Measurements from ENCODE around the gene PRPF19.

PRPF19 gene

DNA sequence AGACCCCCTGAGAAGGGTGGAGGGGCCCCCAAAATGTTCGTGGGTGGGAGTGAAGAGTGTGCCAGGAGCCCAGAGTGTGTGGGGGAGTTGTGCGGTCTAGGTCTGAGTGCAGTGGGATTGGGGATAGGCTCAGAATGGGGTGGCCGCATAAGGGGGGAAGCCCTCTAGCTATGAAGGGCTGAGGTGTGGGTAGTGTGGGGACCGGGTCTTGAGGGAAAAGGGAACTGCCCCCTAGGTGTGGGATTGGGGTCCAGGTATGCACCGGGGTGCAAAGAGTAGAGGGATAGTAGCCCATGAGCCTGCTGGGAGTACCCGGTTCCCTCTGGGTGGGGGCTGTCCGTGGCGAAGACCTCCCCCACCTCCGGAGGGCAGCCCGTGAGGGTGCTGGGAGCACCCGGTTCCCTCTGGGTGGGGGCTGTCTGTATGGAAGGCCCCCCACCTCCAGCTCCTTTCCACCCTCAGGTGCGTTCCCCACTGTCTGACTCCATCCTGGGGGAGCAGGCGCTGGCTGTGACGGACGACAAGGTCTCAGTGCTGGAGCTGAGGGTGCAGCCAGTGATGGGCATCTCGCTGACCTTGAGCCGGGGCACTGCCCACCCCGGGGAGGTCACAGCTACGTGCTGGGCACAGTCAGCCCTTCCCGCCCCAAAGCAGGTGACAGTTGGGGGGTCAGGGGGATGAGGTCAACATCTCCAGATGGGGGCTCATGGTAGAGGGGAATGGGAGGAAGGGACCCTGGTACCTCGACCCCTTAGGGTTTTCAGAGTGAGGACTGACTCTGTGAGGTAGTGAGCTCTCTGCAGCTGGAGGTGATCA is 28.6 kb upstream of the PRPF19 start:
- DNase-seq (ENCODE audit: low spot score) = no peak
- CTCF ChIA-PET = interaction anchor here (0.7 to 1.1 kb wide), 2 partner anchors 11 to 1470 kb away, joined by 3 read pairs; partner anchors contain the start of gene TMEM132A
- no peak overlapping the region for H3K27ac ChIP-seq
- POLR2A ChIA-PET (ENCODE audit: low non-redundant PET) = no interaction called here
- TF ChIP-seq, protein P1, sequence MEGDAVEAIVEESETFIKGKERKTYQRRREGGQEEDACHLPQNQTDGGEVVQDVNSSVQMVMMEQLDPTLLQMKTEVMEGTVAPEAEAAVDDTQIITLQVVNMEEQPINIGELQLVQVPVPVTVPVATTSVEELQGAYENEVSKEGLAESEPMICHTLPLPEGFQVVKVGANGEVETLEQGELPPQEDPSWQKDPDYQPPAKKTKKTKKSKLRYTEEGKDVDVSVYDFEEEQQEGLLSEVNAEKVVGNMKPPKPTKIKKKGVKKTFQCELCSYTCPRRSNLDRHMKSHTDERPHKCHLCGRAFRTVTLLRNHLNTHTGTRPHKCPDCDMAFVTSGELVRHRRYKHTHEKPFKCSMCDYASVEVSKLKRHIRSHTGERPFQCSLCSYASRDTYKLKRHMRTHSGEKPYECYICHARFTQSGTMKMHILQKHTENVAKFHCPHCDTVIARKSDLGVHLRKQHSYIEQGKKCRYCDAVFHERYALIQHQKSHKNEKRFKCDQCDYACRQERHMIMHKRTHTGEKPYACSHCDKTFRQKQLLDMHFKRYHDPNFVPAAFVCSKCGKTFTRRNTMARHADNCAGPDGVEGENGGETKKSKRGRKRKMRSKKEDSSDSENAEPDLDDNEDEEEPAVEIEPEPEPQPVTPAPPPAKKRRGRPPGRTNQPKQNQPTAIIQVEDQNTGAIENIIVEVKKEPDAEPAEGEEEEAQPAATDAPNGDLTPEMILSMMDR (conservative IDR thresholded peaks at IDR 0.05; ENCODE audit: low read depth) = no peak

DNA sequence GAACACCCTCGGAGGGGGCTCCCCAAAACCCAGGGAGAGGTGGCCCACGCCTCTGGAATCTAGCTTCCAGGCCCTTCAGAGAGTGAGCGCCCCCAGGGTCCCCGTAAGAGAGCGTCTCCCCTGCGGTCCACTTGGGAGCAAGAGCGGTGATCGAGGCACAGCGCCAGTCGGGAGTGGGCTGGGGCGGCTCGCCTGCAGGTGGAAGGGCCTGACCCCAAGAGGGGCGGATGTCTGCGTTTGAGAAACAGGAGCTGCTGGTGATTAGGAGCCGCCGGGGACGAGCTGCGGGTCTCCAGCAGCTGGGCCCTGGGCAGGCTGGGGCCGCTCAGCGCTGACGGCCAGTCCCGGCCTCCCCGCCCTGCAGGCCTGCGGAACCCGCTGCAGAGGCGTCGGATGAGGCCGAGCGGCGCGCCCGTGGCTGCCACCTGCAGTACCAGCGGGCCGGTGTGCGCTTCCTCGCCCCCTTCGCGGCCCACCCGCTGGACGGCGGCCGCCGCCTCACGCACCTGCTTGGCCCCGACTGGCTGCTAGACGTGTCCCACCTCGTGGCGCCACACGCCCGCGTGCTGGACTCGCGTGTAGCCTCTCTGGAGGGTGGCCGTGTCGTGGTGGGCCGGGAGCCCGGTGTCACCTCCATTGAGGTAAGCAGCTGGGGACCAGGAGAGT is 27.9 kb upstream of the PRPF19 start:
- TF ChIP-seq, protein P1 (conservative IDR thresholded peaks at IDR 0.05; ENCODE audit: low read depth) = no peak
- DNase-seq (ENCODE audit: low spot score) = no peak
- POLR2A ChIA-PET (ENCODE audit: low non-redundant PET) = no interaction called here

DNA sequence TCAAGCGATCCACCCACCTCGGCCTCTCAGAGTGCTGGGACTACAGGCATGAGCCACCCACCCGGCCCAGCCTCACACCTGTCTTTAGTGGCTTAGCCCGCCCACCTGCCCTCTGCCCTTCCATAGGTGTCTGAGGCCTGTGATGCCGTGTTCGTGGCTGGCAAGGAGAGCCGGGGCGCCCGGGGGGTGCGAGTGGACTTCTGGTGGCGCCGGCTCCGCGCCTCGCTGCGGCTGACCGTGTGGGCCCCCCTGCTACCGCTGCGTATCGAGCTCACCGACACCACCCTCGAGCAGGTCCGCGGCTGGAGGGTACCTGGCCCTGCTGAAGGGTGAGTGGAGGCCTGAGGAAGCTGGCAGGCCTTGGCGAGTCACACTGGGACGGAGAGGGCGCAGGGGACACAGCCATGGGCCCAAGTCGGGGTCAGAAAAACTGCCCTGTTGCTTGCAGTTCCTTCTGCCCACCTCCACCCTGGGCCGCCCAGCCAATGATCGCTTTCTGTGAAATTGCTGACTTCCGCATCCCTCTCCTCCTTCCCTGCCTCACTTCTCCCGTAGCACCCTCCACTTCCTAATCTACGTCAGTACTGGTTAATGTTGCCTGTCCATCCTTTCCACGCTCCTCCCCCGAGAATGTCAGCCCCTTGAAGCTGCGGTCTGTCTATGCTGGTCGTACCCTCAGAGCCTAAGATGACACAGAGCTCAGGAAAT is 27.2 kb upstream of the PRPF19 start:
- ChIA-PET CTCF (interaction anchor here (0.6 kb wide), 1 partner anchor 254 kb away, joined by 3 read pairs; no protein-coding TSS in a partner anchor), POLR2A (ENCODE audit: low non-redundant PET) (no interaction called here)
- TF ChIP-seq, protein P1 (conservative IDR thresholded peaks at IDR 0.05; ENCODE audit: low read depth) = no peak
- H3K27ac ChIP-seq = 0 out of 2 replicates have a peak overlapping the region, but pooled peaks have one; percentile 18
- DNase-seq (ENCODE audit: low spot score) = no peak

More for the DNA sequence above, 27.9 kb upstream of the PRPF19 start:
- no peak overlapping the region for H3K27ac ChIP-seq
- CTCF ChIA-PET = interaction anchor here (1.1 kb wide), 1 partner anchor 11 kb away, joined by 3 read pairs; the partner anchor contains the start of gene TMEM132A

DNA sequence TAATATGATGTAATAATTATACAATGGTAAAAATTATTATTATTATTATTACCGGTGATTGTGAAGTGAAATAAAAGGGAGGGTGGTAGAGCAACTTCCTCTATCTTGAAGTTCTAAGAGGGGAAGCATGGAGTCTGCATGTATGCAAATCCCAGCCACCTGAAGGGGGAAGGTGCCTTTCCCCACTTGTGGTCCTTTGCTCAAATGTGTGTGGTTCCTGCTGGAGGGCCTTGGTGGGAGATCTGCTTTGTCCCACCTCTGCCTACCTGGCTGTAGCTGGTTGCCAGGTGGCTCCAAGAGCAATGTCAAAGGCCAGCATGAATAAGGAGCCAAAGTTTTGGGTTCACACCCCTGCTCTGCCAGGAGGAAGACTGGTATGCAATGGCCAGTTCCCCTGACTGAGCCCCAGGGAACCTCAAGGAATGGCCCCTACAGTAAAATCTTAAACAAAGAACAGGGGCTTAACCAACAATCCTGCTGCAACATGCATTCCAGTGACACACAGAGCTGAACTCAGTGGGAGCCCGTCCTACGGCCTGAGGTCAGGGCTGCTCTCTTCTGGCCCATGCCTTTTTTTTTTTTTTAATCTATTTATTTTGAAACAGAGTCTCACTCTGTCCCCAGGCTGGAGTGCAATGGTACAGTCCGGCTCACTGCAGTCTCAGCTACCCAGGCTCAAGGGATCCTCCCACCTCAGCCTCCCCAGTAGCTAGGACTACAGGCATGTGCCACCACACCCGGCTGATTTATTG is 26.4 kb upstream of the PRPF19 start:
- ChIA-PET CTCF (interaction anchor here (0.6 to 0.7 kb wide), 2 partner anchors 17 to 255 kb away, joined by 3 read pairs; no protein-coding TSS in a partner anchor), POLR2A (ENCODE audit: low non-redundant PET) (no interaction called here)
- 0 out of 2 replicates have a peak overlapping the region, but pooled peaks have one; percentile 18 for H3K27ac ChIP-seq
- no peak for DNase-seq (ENCODE audit: low spot score)
- TF ChIP-seq, protein P1 (conservative IDR thresholded peaks at IDR 0.05; ENCODE audit: low read depth) = no peak

DNA sequence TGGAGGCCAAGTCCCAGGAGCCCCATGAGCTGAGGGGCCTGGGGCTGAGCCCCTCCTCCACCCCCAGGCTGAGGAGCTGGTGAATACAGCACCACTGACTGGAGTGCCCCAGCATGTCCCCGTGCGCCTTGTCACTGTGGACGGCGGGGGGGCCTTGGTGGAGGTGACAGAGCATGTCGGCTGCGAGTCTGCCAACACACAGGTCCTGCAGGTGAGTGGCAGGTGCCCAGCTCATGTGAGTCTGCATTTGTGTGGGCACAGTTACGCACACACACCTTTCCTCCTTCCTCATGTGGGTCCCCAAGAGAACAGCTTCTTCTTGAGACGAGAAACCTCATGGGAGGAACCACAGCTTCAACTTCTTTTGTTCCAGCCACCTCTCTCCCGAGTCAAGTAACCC is 25.5 kb upstream of the PRPF19 start:
- DNase-seq (ENCODE audit: low spot score) = no peak
- ChIA-PET CTCF (interaction anchor here (0.7 kb wide), 1 partner anchor 16 kb away, joined by 3 read pairs; no protein-coding TSS in a partner anchor), POLR2A (ENCODE audit: low non-redundant PET) (no interaction called here)
- TF ChIP-seq, protein P1 (conservative IDR thresholded peaks at IDR 0.05; ENCODE audit: low read depth) = no peak
- no peak overlapping the region for H3K27ac ChIP-seq

Measured in RWPE1 (cell line).